NOMO-1 treated with dmso at 0.1 percent for 144 hours (cell line): ENCODE results near the gene ALPK3.
A peak's percentile ranks its signal among the peaks of the same experiment; 100 is the strongest.

Experiments used
- DNase-seq: peaks from one replicate; lab custom pipeline; 2025; ENCODE audit not compliant: unreplicated experiment; lab: John Stamatoyannopoulos, UW

The ALPK3 gene

DNA sequence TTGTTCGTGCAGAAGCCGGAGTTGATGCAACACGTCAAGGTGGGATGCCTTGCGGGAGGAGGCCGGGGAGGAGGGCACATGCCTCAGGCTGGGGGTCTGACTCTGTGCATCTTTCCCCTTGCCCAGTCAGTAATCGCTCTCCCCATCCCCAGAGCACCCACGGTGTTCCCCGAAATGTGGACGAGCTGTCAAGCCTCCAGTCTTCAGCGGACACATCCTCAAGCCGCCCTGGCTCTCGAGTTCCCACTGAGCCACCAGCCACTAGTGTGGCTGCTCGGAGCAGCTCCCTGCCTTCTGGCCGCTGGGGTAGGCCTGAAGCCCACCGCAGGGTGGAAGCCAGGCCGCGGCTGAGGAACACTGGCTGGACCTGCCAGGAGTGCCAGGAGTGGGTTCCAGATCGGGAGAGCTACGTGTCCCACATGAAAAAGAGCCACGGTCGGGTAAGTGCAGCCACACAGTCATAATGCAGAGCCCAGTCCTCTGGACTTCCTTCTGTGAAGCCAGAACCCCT lies 18.7 kb upstream of the ALPK3 start:
- no peak for DNase-seq

DNA sequence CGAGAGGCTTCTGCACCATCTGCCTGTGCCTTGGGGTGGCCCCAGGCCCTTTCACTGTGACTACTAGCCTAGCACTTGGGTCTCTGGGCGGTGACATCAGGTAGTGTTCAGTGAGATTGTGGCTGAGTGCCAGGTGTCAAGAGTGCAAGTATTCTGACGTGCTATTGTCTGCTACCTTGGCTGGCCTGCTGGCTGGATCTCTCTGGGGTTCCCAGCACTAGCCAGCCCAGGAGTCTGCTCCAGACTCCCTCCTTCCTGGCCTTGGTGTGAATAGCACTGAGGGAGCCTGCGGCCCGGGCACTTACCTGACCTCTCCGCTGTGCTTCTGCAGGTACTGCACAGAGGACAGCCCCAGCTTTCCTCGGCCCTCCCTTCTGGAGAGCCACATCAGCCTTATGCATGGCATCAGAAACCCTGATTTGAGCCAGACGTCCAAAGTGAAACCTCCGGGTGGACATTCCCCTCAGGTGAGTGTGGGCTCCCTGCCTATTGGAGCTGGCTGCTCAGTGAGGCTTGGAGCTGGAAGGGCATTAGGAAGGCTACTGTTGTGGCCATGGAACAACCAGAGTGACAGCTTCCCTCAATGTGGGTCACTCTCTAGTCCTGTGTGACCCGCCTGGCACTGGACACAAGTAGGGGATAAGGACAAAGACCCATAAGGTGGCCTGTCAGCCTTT lies 17.5 kb upstream of the ALPK3 start:
- no peak for DNase-seq

GRCh38 chr15:84800365-84800806 lies 16.8 kb upstream of the ALPK3 start:
- no peak for DNase-seq

DNA sequence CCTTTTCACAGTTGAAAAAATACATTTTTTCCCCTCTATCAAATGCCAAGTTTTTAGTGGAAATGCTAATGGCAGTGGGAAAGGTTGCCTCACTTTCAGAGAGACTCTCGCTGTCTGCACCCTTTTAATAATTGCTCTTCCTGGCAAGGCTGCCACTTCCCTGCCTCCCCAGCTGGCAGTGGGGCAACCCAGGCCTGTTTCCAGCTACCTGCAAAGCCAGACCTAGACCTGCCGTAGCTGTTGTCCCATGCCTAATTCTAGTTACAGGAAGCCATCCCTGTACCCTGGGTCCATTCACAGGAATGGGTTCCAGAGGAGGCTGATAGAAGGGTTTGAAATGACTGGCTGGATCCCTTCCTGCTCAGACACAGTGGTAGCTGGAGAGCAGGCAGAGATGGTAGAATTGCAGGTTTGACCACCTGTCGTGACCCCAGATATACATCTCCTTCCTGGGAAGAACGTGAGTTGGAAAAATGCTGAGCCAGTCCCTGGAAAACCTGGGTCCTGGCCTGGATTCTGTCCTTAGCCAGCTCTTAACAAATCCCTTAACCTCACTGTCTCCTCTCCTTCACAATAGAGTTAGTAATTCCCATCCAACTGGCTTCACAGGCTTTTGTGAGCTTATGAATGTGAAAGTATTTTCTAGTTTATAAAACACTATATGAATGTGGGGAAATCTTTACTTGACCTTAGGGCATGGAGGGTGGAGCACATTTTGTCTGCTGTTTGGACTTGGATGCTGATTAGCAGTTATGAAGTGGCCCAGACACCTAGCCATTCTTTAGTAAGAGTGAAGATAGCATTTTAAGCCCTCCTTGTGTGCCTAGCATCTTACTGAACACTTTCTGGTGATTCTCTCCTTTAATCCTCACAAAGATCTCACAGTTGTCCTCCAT lies 12.9 kb upstream of the ALPK3 start:
- DNase-seq = no peak

- no peak for DNase-seq
These were observed 11.9 kb upstream of the ALPK3 start for GRCh38 chr15:84805221-84805620.

- no peak for DNase-seq
These were observed 9.9 kb upstream of the ALPK3 start for GRCh38 chr15:84807228-84807627.

GRCh38 chr15:84810073-84810840 lies 6.9 kb upstream of the ALPK3 start:
- no peak for DNase-seq

- no peak for DNase-seq
These were observed 6.0 kb upstream of the ALPK3 start for GRCh38 chr15:84811151-84811550.

DNA sequence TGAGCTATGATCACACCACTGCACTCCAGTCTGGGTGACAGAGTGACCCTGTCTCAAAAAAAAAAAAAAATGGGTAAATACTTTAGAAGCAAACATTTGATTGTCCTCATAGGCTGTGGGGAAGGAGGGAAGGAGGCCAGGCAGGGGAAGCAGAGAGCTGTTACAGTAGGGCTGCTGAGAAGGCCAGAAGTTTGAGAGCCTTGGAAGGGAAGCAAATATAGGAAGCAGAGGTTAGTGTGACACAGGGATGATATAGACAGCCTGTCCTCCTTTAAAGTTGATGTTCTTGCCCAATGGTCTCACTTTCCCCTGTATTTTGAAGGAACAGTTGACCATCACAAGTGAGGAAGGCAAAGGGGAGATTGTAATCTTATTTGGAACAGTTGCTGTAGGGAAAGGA lies 5.3 kb upstream of the ALPK3 start:
- DNase-seq = no peak

GRCh38 chr15:84812842-84813241 lies 4.3 kb upstream of the ALPK3 start:
- no peak for DNase-seq

DNA sequence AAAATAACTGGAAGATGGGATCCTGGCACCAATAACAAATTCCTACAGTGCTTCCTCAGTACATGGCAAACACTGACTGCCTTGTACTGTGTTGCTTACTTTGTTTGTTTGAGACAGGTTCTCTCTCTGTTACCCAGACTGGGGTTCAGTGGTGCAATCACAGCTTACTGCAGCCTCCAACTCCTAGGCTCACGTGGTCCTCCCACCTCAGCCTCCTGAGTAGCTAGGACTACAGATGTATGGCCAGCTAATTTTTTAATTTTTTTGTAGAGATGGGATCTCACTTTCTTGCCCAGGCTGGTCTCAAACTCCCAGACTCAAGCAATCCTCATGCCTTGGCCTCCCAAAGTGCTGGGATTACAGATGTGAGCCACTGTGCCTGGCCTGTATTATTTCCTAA lies 3.7 kb upstream of the ALPK3 start:
- no peak for DNase-seq

DNA sequence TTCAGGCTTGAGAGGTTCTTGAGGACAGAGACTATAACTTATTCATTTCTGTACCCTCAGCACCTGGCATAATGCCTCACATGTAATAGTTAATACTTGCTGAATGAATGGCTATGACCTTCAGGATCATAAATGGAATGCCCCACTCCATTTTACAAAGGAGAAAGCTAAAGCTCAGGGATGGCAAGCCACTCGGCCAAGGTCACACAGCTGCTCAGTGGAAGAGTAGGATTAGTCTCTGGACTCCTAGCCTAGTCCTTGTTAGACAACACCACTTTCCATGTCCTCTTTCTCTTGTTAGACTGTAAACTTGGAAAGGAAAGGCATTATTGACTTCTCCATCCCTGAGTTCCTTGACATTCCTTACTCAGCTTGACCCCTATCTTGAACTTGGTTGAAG lies 3.2 kb upstream of the ALPK3 start:
- no peak for DNase-seq

DNA sequence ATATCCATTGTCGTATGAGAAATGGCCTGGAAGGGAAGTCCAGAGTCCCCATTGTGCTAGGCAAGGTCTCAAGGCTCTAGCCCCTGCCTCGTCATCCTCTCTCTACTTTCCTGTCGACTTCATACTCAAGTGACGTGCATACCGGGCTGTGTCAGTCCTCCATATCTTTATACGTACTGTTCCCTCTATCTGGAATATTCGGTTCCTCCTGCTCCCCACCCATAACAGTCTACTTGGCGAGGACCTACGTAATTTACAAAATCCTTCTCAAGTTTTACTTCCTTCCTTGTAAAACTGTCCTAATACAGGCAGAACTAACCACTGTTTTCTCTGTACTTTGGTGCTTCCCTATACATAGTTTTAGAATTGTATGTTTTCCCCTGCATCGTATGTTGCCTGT lies 2.2 kb upstream of the ALPK3 start:
- peak; percentile 13 for DNase-seq

- DNase-seq = no peak
These were observed 418 bp downstream of the ALPK3 start for GRCh38 chr15:84817466-84818081.

DNA sequence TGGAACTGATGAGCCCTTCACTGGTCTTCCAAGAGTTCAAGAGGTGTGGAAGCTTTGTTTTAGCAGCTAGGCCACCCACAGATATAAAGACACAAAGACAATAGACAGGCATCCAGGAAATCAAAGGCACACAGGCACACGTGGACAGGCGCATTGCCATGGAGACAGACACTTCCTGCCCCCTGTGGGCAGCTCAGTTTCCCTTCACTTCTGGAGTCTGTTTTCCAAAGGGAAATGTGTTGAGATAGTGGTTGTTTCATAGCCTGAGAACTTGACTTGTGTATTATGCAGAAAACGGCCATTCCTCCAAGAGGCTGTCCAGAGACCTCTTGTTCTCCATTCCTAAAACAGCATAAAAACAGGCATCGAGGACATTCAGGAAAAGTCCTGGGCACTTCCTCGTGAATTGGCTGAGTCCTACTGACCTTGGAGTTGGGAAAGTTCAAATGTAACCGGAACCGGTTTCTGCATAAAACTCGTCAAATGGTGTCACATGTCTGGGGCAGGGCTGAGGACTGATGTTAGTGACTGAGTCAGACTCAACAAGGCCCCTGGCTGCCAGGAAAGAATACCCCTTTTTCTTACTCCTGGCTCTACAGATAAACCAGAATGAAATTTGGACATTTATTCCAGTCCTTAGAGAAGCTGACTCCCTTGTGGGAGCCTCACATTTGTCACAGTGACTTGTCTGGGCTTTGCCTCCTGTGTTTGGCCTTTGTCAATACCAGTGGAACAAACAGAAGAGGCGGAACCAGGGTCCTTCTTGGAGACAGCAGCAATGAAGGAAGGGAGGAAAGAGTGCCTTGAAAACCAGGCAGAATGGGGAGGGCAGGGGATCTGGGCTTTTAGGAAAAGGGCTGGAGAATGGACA lies 1.3 kb downstream of the ALPK3 start:
- DNase-seq = no peak

DNA sequence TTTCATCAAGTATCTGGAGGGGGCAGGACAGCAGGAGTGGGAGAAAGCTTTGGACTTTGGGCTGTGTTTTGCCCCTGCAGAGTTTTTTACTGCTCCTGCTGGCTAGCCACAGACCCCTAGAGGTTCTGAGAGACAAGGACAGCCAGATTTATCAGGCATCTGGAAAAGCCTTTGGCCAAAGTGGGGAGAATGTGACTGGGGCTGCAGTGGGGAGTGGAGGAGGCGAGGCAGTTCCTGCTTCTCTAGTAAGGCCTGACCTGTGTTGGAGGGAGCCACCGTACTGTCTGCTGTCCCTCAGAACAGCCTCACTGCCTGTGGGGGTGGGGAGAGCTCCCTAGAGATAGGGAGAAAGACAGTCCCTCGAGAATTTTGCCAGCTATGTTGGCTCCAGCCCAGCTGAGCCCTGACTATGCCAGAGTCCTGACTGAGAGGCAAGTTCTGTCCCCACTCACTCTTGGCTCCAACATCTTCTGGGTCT lies 2.2 kb downstream of the ALPK3 start:
- DNase-seq = no peak

- no peak for DNase-seq
These were observed 2.6 kb downstream of the ALPK3 start for GRCh38 chr15:84819791-84820190.

DNA sequence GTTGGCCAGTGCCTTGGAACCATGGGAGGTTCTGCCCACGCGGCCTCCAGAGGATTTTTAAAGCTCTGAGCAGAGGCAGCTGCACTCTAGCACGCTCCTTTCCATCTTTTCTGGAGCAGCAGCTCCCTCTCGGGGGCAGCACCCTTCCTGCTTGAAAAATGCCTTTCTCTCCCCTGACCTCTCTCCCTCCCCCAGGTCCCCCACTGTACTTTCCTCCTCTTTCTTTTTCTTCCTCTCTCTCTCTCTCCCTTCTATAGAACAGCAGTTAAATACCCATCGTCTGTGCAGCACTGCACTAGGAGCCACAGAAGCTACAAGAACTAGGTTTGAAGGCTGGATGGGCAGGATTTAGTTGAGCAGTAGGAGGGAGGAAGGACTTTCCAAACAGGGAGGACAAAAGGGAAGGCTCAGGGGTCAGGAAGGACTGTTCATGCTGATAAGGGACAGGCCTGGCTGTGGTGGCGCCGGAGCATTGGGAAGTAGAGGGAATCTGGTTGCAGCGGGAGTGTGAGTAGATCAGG lies 4.4 kb downstream of the ALPK3 start:
- DNase-seq = no peak

- DNase-seq = no peak
These were observed 5.6 kb downstream of the ALPK3 start for GRCh38 chr15:84822653-84823281.
